Stimulated activated CD4-positive, alpha-beta T cell treated with anti-CD3 and anti-CD28 coated beads, Interleukin-15, amount 100 ng/mL, for 48 hours (primary cell): ENCODE measurements around the gene PIAS1.
"Not testable (repeated sequence)": the region's sequence is repeated elsewhere in the genome, so short reads cannot be mapped to it uniquely, and the experiment has no call there.

Source experiments
- DNase-seq, 2 donors: peaks; one replicate each; pipeline ENCODE4 v3.0.0-alpha.2; 2020; ENCODE audit warnings: low read depth in 2 of 2

PIAS1 gene

GRCh38 chr15:68234520-68234919 lies 180.4 kb downstream of the PIAS1 start:
- not testable (repeated sequence) for DNase-seq

GRCh38 chr15:68235022-68235421 lies 180.9 kb downstream of the PIAS1 start:
- no peak for DNase-seq

GRCh38 chr15:68239025-68239424 lies 184.9 kb downstream of the PIAS1 start:
- no peak for DNase-seq

GRCh38 chr15:68241088-68241935 lies 187.2 kb downstream of the PIAS1 start:
- DNase-seq, result no peak
